Neuronal stem cell (in vitro differentiated cells): ENCODE results near the gene FKBP15.

ENCODE experiments used
- DNase-seq: peaks from one replicate; pipeline ENCODE4 v3.0.0-alpha.2; 2013; ENCODE audit warnings: low spot score
- H2AFZ ChIP-seq: one replicate; pipeline ENCODE4 v1.6.1; 2013; ENCODE audit warnings: mild to moderate bottlenecking, low read length, inconsistent platforms
- H2AK5ac ChIP-seq: 2 replicates; pipeline ENCODE4 v1.6.1; 2013; ENCODE audit warnings: low read depth, mild to moderate bottlenecking, inconsistent platforms, low read length, moderate library complexity, mixed read lengths
- H2BK120ac ChIP-seq: 2 replicates; pipeline ENCODE4 v1.6.1; 2013; ENCODE audit warnings: low read depth, mild to moderate bottlenecking, inconsistent platforms, low read length, moderate library complexity, mixed read lengths
- H2BK12ac ChIP-seq: one replicate; pipeline ENCODE4 v1.6.1; 2013; ENCODE audit warnings: low read length, inconsistent platforms
- H2BK15ac ChIP-seq: 2 replicates; pipeline ENCODE4 v1.6.1; 2013; ENCODE audit warnings: mild to moderate bottlenecking, low read length, inconsistent platforms, mixed read lengths
- H2BK5ac ChIP-seq: one replicate; pipeline ENCODE4 v1.6.1; 2013; ENCODE audit warnings: inconsistent platforms, mild to moderate bottlenecking, low read length, moderate library complexity
- H3K14ac ChIP-seq: one replicate; pipeline ENCODE4 v1.6.1; 2013; ENCODE audit warnings: low read length, inconsistent platforms
- H3K18ac ChIP-seq: 2 replicates; pipeline ENCODE4 v1.6.1; 2013; ENCODE audit warnings: low read length, inconsistent platforms
- H3K23ac ChIP-seq: 2 replicates; pipeline ENCODE4 v1.6.1; 2013; ENCODE audit warnings: low read depth, mild to moderate bottlenecking, mixed read lengths, low read length, inconsistent platforms; ENCODE audit not compliant: poor library complexity
- H3K27ac ChIP-seq: replicated peaks from 3 replicates; pipeline ENCODE4 v1.5.1; 2013; ENCODE audit warnings: low read length, inconsistent platforms
- H3K27me3 ChIP-seq, 3 experiments: 2 replicates each; pipeline ENCODE4 v1.6.1; 2013; ENCODE audit warnings: low read length in 3 of 3, mild to moderate bottlenecking in 2 of 3, inconsistent platforms in 1 of 3, low read depth in 1 of 3, mixed read lengths in 1 of 3, moderate library complexity in 1 of 3; ENCODE audit not compliant: control insufficient read depth in 3 of 3, insufficient read depth in 3 of 3
- H3K36me3 ChIP-seq, 2 donors: replicated peaks in 1 of 2; 2 replicates each; pipeline ENCODE4 v1.6.1; 2013; ENCODE audit warnings: low read length in 2 of 2; ENCODE audit not compliant: control insufficient read depth in 2 of 2, insufficient read depth in 2 of 2
- H3K4ac ChIP-seq: 2 replicates; pipeline ENCODE4 v1.6.1; 2013; ENCODE audit warnings: inconsistent platforms, mild to moderate bottlenecking, low read length, moderate library complexity
- H3K4me1 ChIP-seq, 2 donors: 1 replicate in 1 of 2; 2 replicates in 1 of 2; pipeline ENCODE4 v1.6.1; 2013; ENCODE audit warnings: low read length in 2 of 2, low read depth in 1 of 2; ENCODE audit not compliant: control insufficient read depth in 2 of 2, insufficient read depth in 1 of 2
- H3K4me2 ChIP-seq: one replicate; pipeline ENCODE4 v1.6.1; 2013; ENCODE audit warnings: mild to moderate bottlenecking, low read length, inconsistent platforms; ENCODE audit not compliant: insufficient read depth, poor library complexity, severe bottlenecking
- H3K4me3 ChIP-seq, 2 donors: 2 replicates each; pipeline ENCODE4 v1.5.1; 2013; ENCODE audit warnings: low read length in 2 of 2, mild to moderate bottlenecking in 2 of 2, inconsistent platforms in 1 of 2, moderate library complexity in 1 of 2
- H3K79me1 ChIP-seq: one replicate; pipeline ENCODE4 v1.6.1; 2013; ENCODE audit warnings: low read depth, mild to moderate bottlenecking, inconsistent platforms, low read length, moderate library complexity
- H3K9ac ChIP-seq: one replicate; pipeline ENCODE4 v1.6.1; 2013; ENCODE audit warnings: mild to moderate bottlenecking, low read depth, low read length, inconsistent platforms; ENCODE audit not compliant: poor library complexity
- H3K9me3 ChIP-seq, 2 donors: replicated peaks in 1 of 2; 2 replicates each; pipeline versions ENCODE3 to v1.6.1; 2013; ENCODE audit warnings: low read length in 2 of 2, mild to moderate bottlenecking in 2 of 2, inconsistent platforms in 1 of 2, low read depth in 1 of 2, mixed read lengths in 1 of 2, moderate library complexity in 1 of 2; ENCODE audit not compliant: control insufficient read depth in 2 of 2, insufficient read depth in 1 of 2
- H4K8ac ChIP-seq: one replicate; pipeline ENCODE4 v1.6.1; 2013; ENCODE audit warnings: low read depth, mild to moderate bottlenecking, inconsistent platforms, low read length, moderate library complexity
- H4K91ac ChIP-seq: one replicate; pipeline ENCODE4 v1.6.1; 2013; ENCODE audit warnings: low read length, low read depth, mild to moderate bottlenecking, inconsistent platforms; ENCODE audit not compliant: poor library complexity
- WGBS, 2 donors: extraction: QIAGEN DNeasy Blood & Tissue Kit; methylation state at CpG; one replicate each; pipeline ENCODE4 v1.1.7; 2013; ENCODE audit warnings: missing lambda C conversion rate in 2 of 2, mixed read lengths in 1 of 2; ENCODE audit not compliant: insufficient read length in 2 of 2, insufficient replicate concordance in 1 of 2; ENCODE audit errors: extremely low coverage in 2 of 2; 5-methylcytosine and 5-hydroxymethylcytosine counted together

The FKBP15 gene

GRCh38 chr9:113241161-113241560, 20.1 kb upstream of the FKBP15 start:
- H3K4ac ChIP-seq: no peak overlapping the region
- H3K9me3 ChIP-seq: no peaks in the 10 kb centered on the region
- no peak overlapping the region for H3K9ac ChIP-seq
- H3K36me3 ChIP-seq: no peaks in the 10 kb centered on the region
- H3K18ac ChIP-seq: no peak overlapping the region
- no peaks in the 10 kb centered on the region for H3K27me3 ChIP-seq
- H3K4me3 ChIP-seq: no peak overlapping the region
- no peak overlapping the region for H2AFZ ChIP-seq
- no peak overlapping the region for H2BK12ac ChIP-seq
- DNase-seq: no peak
- H2BK5ac ChIP-seq: no peak overlapping the region
- H2BK120ac ChIP-seq: no peak overlapping the region
- no peak overlapping the region for H3K23ac ChIP-seq
- WGBS, 2 donors: no CpG with 5 or more reads among the region's 2 CpGs
- no peak overlapping the region for H4K8ac ChIP-seq
- no peak overlapping the region for H3K14ac ChIP-seq
- no peaks in the 10 kb centered on the region for H3K4me1 ChIP-seq
- H2BK15ac ChIP-seq: no peak overlapping the region
- no peak overlapping the region for H2AK5ac ChIP-seq
- H3K27ac ChIP-seq: no peak overlapping the region
- no peak overlapping the region for H4K91ac ChIP-seq
- H3K4me2 ChIP-seq: no peak overlapping the region
- H3K79me1 ChIP-seq: no peaks in the 10 kb centered on the region

DNA sequence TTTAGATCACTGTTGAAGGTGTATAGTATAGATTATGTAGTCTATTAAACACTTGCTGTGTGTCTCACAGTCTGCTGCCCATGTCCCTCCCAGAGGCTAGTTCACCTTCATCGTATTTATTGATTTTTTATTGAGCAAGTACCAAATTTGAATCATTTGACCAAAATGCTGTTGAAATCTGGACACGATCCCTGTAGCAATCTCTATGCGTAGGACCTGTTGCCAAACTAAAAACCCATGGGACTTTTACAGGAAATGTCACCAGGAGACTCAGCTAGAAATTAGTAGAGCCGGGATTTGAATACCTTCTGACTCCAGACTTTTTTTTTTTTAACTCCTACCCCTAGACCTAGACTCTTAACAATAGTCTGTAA, 17.8 kb upstream of the FKBP15 start:
- no peak overlapping the region for H3K14ac ChIP-seq
- H3K4me3 ChIP-seq: no peak overlapping the region
- H3K9ac ChIP-seq: no peak overlapping the region
- no peaks in the 10 kb centered on the region for H3K9me3 ChIP-seq
- H3K4ac ChIP-seq: no peak overlapping the region
- H2AK5ac ChIP-seq: no peak overlapping the region
- no peak overlapping the region for H3K27ac ChIP-seq
- no peaks in the 10 kb centered on the region for H3K27me3 ChIP-seq
- H3K79me1 ChIP-seq: no peaks in the 10 kb centered on the region
- no peak for DNase-seq
- no peak overlapping the region for H3K18ac ChIP-seq
- H4K91ac ChIP-seq: no peak overlapping the region
- H3K4me1 ChIP-seq: no peaks in the 10 kb centered on the region
- H2BK120ac ChIP-seq: no peak overlapping the region
- no peaks in the 10 kb centered on the region for H3K36me3 ChIP-seq
- no peak overlapping the region for H3K4me2 ChIP-seq
- no peak overlapping the region for H2AFZ ChIP-seq
- no peak overlapping the region for H3K23ac ChIP-seq
- WGBS, 2 donors: no CpG with 5 or more reads among the region's 4 CpGs
- no peak overlapping the region for H2BK15ac ChIP-seq
- H2BK12ac ChIP-seq: no peak overlapping the region
- no peak overlapping the region for H2BK5ac ChIP-seq
- H4K8ac ChIP-seq: no peak overlapping the region

DNA sequence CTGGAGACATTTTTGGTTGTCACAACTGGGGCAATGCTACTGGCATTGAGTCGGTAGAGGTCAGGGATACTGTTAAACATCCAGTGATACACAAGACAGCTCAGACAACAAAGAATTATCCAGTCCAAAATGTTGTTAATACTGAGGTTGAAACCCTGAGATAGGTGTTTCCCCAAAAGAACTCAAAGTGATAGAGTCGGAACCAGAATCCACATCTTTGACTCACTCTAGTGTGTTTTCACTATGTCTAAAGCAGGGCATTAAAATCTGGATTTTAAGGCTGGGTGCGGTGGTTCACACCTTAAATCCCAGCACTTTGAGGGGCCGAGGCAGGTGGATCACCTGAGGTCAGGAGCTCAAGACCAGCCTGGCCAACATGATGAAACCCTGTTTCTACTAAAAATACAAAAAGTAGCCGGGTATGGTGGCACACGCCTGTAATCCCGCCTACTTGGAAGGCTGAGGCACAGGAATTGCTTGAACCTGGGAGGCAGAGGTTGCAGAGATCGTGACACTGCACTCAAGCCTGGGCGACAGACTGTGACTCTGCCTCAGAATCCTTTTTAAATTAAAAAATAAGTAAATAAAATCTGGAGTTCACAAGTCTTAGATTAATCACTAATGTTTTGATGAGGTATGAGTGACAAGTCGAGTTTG, 17.3 kb upstream of the FKBP15 start:
- Histone ChIP-seq H3K27me3 (no peaks in the 10 kb centered on the region), H4K8ac (no peak overlapping the region), H3K23ac (no peak overlapping the region), H3K14ac (no peak overlapping the region), H3K9me3 (no peaks in the 10 kb centered on the region), H3K4me1 (no peaks in the 10 kb centered on the region), H2AK5ac (no peak overlapping the region), H2BK5ac (no peak overlapping the region), H2BK12ac (no peak overlapping the region), H3K36me3 (no peaks in the 10 kb centered on the region), H2BK120ac (no peak overlapping the region), H3K79me1 (no peaks in the 10 kb centered on the region), H2BK15ac (no peak overlapping the region), H3K4ac (no peak overlapping the region), H3K4me2 (no peak overlapping the region), H4K91ac (no peak overlapping the region), H3K9ac (no peak overlapping the region), H3K18ac (no peak overlapping the region), H3K4me3 (no peak overlapping the region), H3K27ac (no peak overlapping the region), H2AFZ (no peak overlapping the region)
- WGBS, 2 donors: no CpG with 5 or more reads among the region's 10 CpGs
- DNase-seq: no peak

DNA sequence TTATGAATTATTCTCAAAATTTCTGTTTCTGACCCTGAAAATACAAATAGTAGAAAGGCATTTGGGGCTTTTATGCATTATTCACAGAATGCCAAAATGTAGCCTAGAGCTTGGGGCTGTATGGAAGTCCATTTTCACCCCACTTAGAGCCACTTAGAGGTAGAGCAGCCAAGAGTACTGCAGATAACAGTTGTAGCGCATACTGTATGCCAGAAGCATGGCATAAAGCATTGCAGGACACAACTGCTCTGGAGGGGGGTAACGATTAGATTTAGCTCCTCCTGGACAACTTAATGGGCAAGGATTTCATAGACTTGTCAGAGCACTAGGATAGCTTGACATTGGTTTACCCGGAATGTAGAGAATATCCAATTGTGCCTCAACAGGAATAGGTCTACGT, 15.9 kb upstream of the FKBP15 start:
- Histone ChIP-seq H2AK5ac (no peak overlapping the region), H3K9ac (no peak overlapping the region), H4K91ac (no peak overlapping the region), H2BK120ac (no peak overlapping the region), H2AFZ (no peak overlapping the region), H3K27ac (no peak overlapping the region), H4K8ac (no peak overlapping the region), H3K36me3 (no peaks in the 10 kb centered on the region), H3K4me1 (no peaks in the 10 kb centered on the region), H3K14ac (no peak overlapping the region), H3K4me3 (no peak overlapping the region), H2BK12ac (no peak overlapping the region), H3K27me3 (no peaks in the 10 kb centered on the region), H3K23ac (no peak overlapping the region), H3K9me3 (no peaks in the 10 kb centered on the region), H3K79me1 (no peaks in the 10 kb centered on the region), H3K4me2 (no peak overlapping the region), H2BK5ac (no peak overlapping the region), H3K4ac (no peak overlapping the region), H2BK15ac (no peak overlapping the region), H3K18ac (no peak overlapping the region)
- DNase-seq: no peak
- no CpG with 5 or more reads among the region's 4 CpGs for WGBS, 2 donors
